Measurements from ENCODE around the gene LRRC4C. TPM values are rescaled to one million over a fixed set of nuclear protein-coding genes. Genes with fewer than 3 reads are reported as not detected.

The LRRC4C gene
- polyA plus RNA-seq, 1 donor = 3.9 TPM

DNA sequence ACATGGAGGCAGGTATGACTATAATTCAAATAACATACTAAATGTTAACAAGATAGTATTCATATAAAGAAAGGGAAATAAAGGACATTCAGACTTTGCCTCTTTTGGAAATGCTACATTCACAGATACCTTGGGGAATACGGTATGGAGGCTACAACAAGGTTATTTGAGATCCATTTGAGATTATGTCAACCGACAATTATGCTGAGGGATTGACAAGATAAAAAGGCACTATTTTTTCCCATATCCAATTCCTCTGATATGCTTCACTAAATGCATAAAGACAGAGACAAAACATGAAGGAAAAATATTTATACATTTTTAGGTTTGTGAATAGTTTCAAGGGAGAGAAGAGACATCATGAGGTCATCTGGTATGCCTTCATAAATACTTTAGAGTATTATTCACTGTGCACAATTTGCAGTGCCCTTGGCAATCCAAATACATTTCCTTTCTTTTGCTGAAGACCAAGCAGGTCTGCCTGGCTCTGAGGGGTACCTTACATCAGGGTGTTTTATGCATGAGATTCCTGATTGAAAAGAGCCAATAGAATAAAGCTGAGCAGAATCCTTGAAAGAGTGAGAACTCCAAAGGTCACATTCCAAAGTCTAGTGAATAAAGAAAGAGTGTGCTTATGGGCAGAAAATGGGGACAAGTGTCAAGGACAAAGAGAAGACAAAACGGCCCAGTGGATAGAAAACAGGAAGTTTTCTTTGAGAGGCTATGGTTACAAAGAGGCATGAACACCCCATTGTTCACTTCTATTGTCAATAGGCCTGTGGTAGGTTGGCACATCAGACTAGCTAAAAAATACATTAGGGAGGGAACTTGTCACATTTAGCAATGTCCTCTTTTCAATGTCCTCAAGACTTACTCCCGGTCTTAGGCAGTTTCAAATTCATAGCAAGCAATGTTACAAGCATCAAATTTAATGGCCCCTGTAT, 455.8 kb downstream of the LRRC4C start:
- H3K36me3 ChIP-seq (ENCODE audit: control insufficient read depth, insufficient read depth, low read length) = no peaks in the 10 kb centered on the region
- H3K27ac ChIP-seq (ENCODE audit: low read length) = no peak overlapping the region
- no peaks in the 10 kb centered on the region for H3K27me3 ChIP-seq (ENCODE audit: control insufficient read depth, insufficient read depth, low read length)
- 58% methylated on average over 2 of the region's 4 CpGs for WGBS (ENCODE audit: insufficient coverage, low lambda C conversion rate)
- H3K4me1 ChIP-seq (ENCODE audit: control insufficient read depth, insufficient read depth, low read length) = no peaks in the 10 kb centered on the region
- no peak for DNase-seq
- no peak overlapping the region for H3K4me3 ChIP-seq (ENCODE audit: low read length)
- H3K9me3 ChIP-seq (ENCODE audit: control insufficient read depth, low read depth, low read length) = no peaks in the 10 kb centered on the region

DNA sequence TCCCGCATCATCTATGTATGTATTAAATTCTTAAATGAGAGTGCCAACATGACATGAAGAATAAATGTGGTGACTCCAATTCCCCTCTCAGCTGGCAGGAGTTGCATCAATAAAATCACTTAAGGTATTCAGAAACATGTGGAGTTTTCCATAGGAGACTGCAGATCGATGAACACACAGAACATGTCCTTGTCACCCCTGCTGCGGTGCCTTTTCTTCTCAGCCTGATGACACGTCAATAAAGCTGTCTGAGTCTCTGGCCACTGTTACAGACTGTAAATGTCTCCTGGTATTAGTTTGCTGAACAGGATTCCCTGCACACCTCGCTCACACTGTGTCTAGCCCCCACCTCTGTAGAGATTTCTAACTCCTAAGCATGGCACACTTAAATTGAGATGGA, 460.5 kb downstream of the LRRC4C start:
- H3K27ac ChIP-seq (ENCODE audit: low read length) = no peak overlapping the region
- no peaks in the 10 kb centered on the region for H3K36me3 ChIP-seq (ENCODE audit: control insufficient read depth, insufficient read depth, low read length)
- DNase-seq = no peak
- no peaks in the 10 kb centered on the region for H3K4me1 ChIP-seq (ENCODE audit: control insufficient read depth, insufficient read depth, low read length)
- H3K9me3 ChIP-seq (ENCODE audit: control insufficient read depth, low read depth, low read length) = no peaks in the 10 kb centered on the region
- H3K4me3 ChIP-seq (ENCODE audit: low read length) = no peak overlapping the region
- WGBS (ENCODE audit: insufficient coverage, low lambda C conversion rate) = no CpG with 5 or more reads among the region's 5 CpGs
- H3K27me3 ChIP-seq (ENCODE audit: control insufficient read depth, insufficient read depth, low read length) = no peaks in the 10 kb centered on the region

DNA sequence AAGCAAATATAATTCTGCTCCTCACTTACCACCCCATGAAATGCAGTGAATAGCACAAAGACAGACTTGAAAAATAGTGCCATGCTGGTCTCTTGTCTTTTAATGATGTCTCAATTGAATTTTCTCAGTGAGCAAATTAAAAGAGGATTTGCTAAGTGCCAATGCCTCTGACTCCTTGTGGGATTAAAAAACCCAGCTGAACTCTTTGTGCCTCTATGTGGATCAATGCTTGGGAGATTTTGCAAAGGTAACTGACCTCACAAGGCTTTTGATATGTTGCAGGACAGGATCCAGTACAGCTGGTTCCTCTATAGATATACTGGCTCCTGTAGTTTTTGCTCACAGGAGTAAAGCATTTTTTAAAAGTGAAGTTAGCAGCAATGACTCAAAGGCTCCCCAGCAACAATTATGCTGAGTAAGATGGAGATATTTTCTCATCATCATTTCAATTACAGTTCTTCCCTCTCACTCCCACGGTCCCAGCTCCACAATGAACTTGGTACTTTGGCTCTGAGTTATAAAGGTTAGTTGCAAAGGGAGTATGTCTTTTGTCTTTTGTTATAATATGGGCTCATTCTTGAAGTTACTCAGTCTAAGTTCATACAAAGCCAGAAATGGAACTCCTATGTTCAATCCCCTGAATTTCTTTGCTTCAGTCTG, 471.5 kb downstream of the LRRC4C start:
- Histone ChIP-seq H3K4me3 (ENCODE audit: low read length) (no peak overlapping the region), H3K27ac (ENCODE audit: low read length) (no peak overlapping the region), H3K27me3 (ENCODE audit: control insufficient read depth, insufficient read depth, low read length) (no peaks in the 10 kb centered on the region), H3K4me1 (ENCODE audit: control insufficient read depth, insufficient read depth, low read length) (no peaks in the 10 kb centered on the region), H3K9me3 (ENCODE audit: control insufficient read depth, low read depth, low read length) (no peaks in the 10 kb centered on the region), H3K36me3 (ENCODE audit: control insufficient read depth, insufficient read depth, low read length) (no peaks in the 10 kb centered on the region)
- no peak for DNase-seq
- no CpG with 5 or more reads among the region's 1 CpG for WGBS (ENCODE audit: insufficient coverage, low lambda C conversion rate)

DNA sequence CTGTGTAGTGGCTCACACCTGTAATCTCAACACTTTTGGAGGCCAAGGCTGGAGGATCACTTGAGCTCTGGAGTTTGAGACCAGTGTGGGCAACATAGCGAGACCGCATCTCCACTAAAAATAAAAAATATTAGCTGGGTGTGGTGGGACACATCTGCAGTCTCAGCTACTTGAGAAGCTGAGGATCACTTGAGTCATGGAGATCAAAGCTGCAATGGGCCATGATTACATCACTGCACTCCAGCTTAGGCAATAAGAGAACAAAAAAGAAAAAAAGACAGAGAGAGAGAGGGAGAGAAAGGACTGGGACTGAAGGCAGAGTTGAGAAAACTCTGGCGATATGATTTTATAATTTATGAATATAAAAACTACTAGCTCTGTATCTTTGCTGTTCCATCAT, 473.1 kb downstream of the LRRC4C start:
- DNase-seq = no peak
- 100% methylated on average over 1 of the region's 3 CpGs for WGBS (ENCODE audit: insufficient coverage, low lambda C conversion rate)
- no peaks in the 10 kb centered on the region for H3K9me3 ChIP-seq (ENCODE audit: control insufficient read depth, low read depth, low read length)
- no peaks in the 10 kb centered on the region for H3K4me1 ChIP-seq (ENCODE audit: control insufficient read depth, insufficient read depth, low read length)
- H3K36me3 ChIP-seq (ENCODE audit: control insufficient read depth, insufficient read depth, low read length) = no peaks in the 10 kb centered on the region
- H3K27me3 ChIP-seq (ENCODE audit: control insufficient read depth, insufficient read depth, low read length) = no peaks in the 10 kb centered on the region
- no peak overlapping the region for H3K4me3 ChIP-seq (ENCODE audit: low read length)
- no peak overlapping the region for H3K27ac ChIP-seq (ENCODE audit: low read length)

DNA sequence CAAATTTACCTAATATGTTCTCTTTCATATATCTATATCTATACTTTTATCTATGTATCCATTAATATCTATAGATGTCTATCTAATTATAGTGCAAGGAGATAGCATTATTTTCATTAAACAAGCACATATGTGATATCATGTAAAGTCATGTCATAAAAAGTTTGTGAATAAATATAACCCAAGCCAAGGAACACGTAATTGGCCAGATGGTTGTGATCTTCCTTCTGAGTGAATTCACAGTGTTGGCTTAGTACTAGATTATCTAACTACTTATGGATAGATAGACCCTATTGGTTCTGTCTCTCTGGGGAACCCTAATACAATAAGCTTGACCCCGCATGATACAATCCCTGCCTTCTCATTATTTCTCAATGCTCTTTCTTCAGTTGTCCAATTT, 484.4 kb downstream of the LRRC4C start:
- no peak for DNase-seq
- Histone ChIP-seq H3K9me3 (ENCODE audit: control insufficient read depth, low read depth, low read length) (no peaks in the 10 kb centered on the region), H3K4me1 (ENCODE audit: control insufficient read depth, insufficient read depth, low read length) (no peaks in the 10 kb centered on the region), H3K27me3 (ENCODE audit: control insufficient read depth, insufficient read depth, low read length) (no peaks in the 10 kb centered on the region), H3K36me3 (ENCODE audit: control insufficient read depth, insufficient read depth, low read length) (no peaks in the 10 kb centered on the region), H3K27ac (ENCODE audit: low read length) (no peak overlapping the region), H3K4me3 (ENCODE audit: low read length) (no peak overlapping the region)
- WGBS (ENCODE audit: insufficient coverage, low lambda C conversion rate) = no CpG with 5 or more reads among the region's 2 CpGs

DNA sequence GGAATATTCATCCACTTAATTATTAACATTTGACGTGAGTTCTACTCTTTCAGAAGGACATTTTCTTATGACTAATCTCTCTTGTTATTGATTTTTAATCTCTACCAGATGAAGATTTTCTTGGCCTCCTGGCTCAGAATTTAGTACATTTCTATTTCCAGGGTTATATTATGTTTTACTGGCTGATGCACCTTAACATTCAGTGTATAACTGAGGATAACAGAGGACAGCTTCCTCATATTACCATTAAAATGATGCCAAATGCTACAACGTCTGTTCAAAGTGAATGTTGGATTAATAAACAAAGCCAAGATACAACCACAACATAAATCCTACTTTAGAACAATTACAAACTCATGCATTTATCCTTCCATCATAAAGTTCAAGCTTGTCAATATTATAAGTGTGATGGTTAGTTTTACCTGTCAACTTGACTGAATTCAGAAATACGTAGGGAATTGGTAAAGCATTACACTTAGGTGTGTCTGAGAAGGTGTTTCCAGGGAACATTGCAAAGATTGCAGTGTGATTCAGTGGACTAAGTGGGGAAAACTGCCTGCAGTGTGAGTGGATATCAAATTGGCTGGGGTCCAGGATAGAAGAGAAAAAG, 485.2 kb downstream of the LRRC4C start:
- Histone ChIP-seq H3K27me3 (ENCODE audit: control insufficient read depth, insufficient read depth, low read length) (no peaks in the 10 kb centered on the region), H3K36me3 (ENCODE audit: control insufficient read depth, insufficient read depth, low read length) (no peaks in the 10 kb centered on the region), H3K4me3 (ENCODE audit: low read length) (no peak overlapping the region), H3K9me3 (ENCODE audit: control insufficient read depth, low read depth, low read length) (no peaks in the 10 kb centered on the region), H3K27ac (ENCODE audit: low read length) (no peak overlapping the region), H3K4me1 (ENCODE audit: control insufficient read depth, insufficient read depth, low read length) (no peaks in the 10 kb centered on the region)
- no peak for DNase-seq
- 55% methylated on average over 2 of the region's 3 CpGs for WGBS (ENCODE audit: insufficient coverage, low lambda C conversion rate)

DNA sequence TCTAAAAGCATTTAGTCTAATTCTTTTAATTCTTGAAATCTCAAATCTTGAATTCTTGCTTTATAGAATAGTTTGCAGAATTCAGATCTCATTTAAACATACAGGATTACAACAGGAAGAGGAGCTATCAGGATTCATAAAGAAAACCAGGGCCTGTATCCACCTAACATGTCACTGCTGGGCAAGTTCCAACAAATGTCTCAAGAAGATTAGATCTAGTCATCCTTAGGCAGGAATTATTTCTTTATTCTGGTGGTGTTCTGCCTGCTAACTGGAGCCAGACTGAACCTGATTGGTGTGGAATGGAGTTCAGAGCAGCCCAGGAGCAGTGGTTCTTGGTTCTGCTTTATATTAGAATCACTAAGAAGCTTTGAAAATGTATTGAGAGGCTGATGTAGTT, 500.7 kb downstream of the LRRC4C start:
- DNase-seq = no peak
- Histone ChIP-seq H3K27ac (ENCODE audit: low read length) (no peak overlapping the region), H3K36me3 (ENCODE audit: control insufficient read depth, insufficient read depth, low read length) (no peaks in the 10 kb centered on the region), H3K4me1 (ENCODE audit: control insufficient read depth, insufficient read depth, low read length) (no peaks in the 10 kb centered on the region), H3K27me3 (ENCODE audit: control insufficient read depth, insufficient read depth, low read length) (no peaks in the 10 kb centered on the region), H3K4me3 (ENCODE audit: low read length) (no peak overlapping the region), H3K9me3 (ENCODE audit: control insufficient read depth, low read depth, low read length) (no peaks in the 10 kb centered on the region)

DNA sequence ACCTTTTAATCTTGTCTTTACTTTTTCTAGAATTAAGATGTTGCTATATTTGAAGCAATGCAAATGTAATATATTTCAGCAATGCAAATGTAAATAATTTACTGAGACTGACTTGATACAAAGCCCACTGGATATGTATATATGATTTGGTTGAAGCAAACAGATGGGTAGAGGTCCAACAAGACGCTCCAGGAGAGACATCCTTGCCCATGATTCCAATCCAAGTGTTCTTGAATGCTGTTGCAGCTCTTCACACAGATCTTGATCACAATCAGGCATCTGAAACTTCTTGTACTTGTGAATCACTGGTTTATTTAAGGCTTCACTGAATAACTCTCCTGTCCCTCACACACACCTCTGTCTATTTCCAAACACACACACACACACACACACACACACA, 507.0 kb downstream of the LRRC4C start:
- WGBS (ENCODE audit: insufficient coverage, low lambda C conversion rate) = no CpG with 5 or more reads among the region's 1 CpG
- no peak overlapping the region for H3K27ac ChIP-seq (ENCODE audit: low read length)
- no peaks in the 10 kb centered on the region for H3K27me3 ChIP-seq (ENCODE audit: control insufficient read depth, insufficient read depth, low read length)
- H3K9me3 ChIP-seq (ENCODE audit: control insufficient read depth, low read depth, low read length) = no peaks in the 10 kb centered on the region
- H3K4me1 ChIP-seq (ENCODE audit: control insufficient read depth, insufficient read depth, low read length) = no peaks in the 10 kb centered on the region
- no peak overlapping the region for H3K4me3 ChIP-seq (ENCODE audit: low read length)
- DNase-seq = no peak
- no peaks in the 10 kb centered on the region for H3K36me3 ChIP-seq (ENCODE audit: control insufficient read depth, insufficient read depth, low read length)

DNA sequence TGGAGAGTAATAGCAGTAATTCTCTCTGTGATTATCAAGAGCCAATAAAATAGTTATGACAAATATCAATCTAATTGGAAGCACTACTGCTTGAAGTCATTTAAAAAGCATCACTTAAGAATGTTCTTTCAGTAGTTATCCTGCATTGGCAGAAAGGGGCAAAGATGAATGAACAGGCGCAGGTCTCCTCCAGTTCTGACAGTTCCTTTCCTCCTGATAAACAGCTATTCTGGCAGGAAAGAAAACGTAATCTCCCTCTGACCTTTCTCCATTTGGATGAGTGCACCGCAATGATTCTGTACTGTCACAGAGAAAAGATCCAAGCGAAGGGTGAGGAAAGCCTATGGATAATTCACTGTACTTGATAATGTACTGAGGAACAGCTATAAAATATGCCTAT, 521.5 kb downstream of the LRRC4C start:
- H3K36me3 ChIP-seq (ENCODE audit: control insufficient read depth, insufficient read depth, low read length) = no peaks in the 10 kb centered on the region
- H3K27ac ChIP-seq (ENCODE audit: low read length) = no peak overlapping the region
- no peaks in the 10 kb centered on the region for H3K4me1 ChIP-seq (ENCODE audit: control insufficient read depth, insufficient read depth, low read length)
- H3K4me3 ChIP-seq (ENCODE audit: low read length) = no peak overlapping the region
- H3K27me3 ChIP-seq (ENCODE audit: control insufficient read depth, insufficient read depth, low read length) = no peaks in the 10 kb centered on the region
- H3K9me3 ChIP-seq (ENCODE audit: control insufficient read depth, low read depth, low read length) = no peaks in the 10 kb centered on the region
- WGBS (ENCODE audit: insufficient coverage, low lambda C conversion rate) = no CpG with 5 or more reads among the region's 4 CpGs
- no peak for DNase-seq

DNA sequence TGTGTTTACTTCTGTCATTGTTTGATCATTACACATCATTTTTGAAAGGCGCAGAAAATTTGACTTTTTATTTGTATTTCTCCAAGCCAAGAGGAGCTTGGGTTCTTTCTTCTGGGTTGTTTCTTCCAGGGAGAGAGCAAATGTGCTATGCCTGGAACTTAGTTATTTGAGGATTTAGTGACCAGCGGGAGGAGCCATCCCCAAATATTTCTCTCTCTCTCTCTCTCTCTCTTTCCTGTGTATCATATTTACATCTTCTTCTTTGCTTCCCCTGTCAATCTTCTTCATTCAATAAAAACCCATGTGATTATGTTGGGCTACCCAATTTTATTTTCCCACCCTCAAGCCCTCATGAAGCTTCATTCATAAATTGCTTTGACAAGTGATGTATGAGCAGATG, 534.5 kb downstream of the LRRC4C start:
- WGBS (ENCODE audit: insufficient coverage, low lambda C conversion rate) = no CpG with 5 or more reads among the region's 2 CpGs
- no peak for DNase-seq
- Histone ChIP-seq H3K4me3 (ENCODE audit: low read length) (no peak overlapping the region), H3K36me3 (ENCODE audit: control insufficient read depth, insufficient read depth, low read length) (no peaks in the 10 kb centered on the region), H3K9me3 (ENCODE audit: control insufficient read depth, low read depth, low read length) (no peaks in the 10 kb centered on the region), H3K27ac (ENCODE audit: low read length) (no peak overlapping the region), H3K4me1 (ENCODE audit: control insufficient read depth, insufficient read depth, low read length) (no peaks in the 10 kb centered on the region), H3K27me3 (ENCODE audit: control insufficient read depth, insufficient read depth, low read length) (no peaks in the 10 kb centered on the region)

Data from large intestine (tissue), 3 donors.